Thyroid gland (tissue), 4 donors: ENCODE results near the gene PLEKHA6.

Source experiments
- CTCF ChIP-seq, 6 experiments: fragments of 200-600 bp in 3 of 6; fragments of 450-650 bp in 3 of 6; sonication (generic) in 3 of 6; IDR thresholded peaks; one replicate each; pipeline ENCODE4 v1.5.1; 2016 to 2019; ENCODE audit warnings: antibody characterized with exemption in 6 of 6, mild to moderate bottlenecking in 2 of 6, inconsistent platforms in 1 of 6, moderate library complexity in 1 of 6
- POLR2A ChIP-seq, 2 donors: fragments of 450-650 bp; IDR thresholded peaks; one replicate each; pipeline ENCODE4 v1.6.1; 2017; ENCODE audit warnings: antibody characterized with exemption in 2 of 2, mild to moderate bottlenecking in 2 of 2, moderate library complexity in 1 of 2

GRCh38 chr1:204306076-204306475 lies 53.7 kb downstream of the PLEKHA6 start:
- no peak for TF ChIP-seq CTCF (IDR thresholded peaks at IDR 0.05)
- no peak for TF ChIP-seq POLR2A (IDR thresholded peaks at IDR 0.05)
